T-helper 2 cell treated with Interferon-gamma antibody and Interleukin-4, amounts not matched to agents 100 ng/mL and 5 ng/mL, for 36 hours (primary cell): ENCODE data around the gene SCN5A. TPM values are rescaled to one million over a fixed set of nuclear protein-coding genes. Genes with fewer than 3 reads are reported as not detected.

Experiments
- intact Hi-C: fragments of 100-400 bp; cut with micrococcal nuclease; formaldehyde crosslinking; loops from one replicate; pipeline ENCODE4 v1.15.1; 2023
- total RNA-seq: library from RNA; stranded (reverse); gene quantifications from 2 replicates; pipeline ENCODE4 v1.2.3, GENCODE V29; 2022

Gene SCN5A
- total RNA-seq, 1 donor from 2014 or later = 0.02 TPM

- intact Hi-C loops = no loop called here
Measured at GRCh38 chr3:38626171-38626570, 23.3 kb downstream of the SCN5A start.

DNA sequence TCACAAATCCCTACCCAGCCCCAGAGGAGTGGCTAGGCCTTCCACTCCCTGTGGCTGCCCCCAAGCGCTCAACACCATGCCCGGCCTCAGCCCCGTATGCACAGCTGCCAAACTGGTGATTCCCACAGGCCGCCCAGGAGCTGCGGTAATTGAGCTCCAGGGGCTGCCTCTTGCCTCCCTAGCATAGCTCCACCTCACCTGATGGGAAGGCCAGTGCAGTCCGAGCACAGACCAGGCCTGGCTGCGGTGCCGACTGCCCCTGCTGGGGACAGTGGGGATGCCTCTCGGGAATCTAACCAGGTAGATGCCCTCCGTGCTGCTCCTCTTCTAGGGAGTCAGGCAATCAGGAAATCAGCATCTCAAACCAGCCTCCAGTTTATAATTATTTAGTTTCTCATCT lies 25.9 kb downstream of the SCN5A start:
- intact Hi-C loops = no loop called here

DNA sequence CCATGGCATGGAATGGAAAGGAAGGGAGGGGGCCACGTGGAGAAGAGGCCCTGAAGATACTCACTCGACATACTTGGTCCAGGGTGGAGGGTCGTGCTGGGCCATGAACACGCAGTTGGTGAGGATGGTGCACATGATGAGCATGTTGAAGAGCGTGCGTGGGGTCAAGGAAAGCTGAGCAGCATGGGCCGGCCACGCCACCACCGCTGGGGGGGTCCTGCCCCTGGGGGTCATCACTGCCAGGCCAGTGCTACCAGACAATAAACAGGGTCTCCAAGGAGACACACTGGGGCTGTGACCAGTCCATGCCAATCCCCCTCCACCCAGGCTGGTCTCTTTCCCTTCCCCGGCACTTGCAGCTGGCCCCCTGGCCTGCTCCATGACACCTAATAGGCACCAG lies 27.2 kb downstream of the SCN5A start:
- intact Hi-C loops = no loop called here

GRCh38 chr3:38620236-38620635 lies 29.3 kb downstream of the SCN5A start:
- intact Hi-C loops = no loop called here

DNA sequence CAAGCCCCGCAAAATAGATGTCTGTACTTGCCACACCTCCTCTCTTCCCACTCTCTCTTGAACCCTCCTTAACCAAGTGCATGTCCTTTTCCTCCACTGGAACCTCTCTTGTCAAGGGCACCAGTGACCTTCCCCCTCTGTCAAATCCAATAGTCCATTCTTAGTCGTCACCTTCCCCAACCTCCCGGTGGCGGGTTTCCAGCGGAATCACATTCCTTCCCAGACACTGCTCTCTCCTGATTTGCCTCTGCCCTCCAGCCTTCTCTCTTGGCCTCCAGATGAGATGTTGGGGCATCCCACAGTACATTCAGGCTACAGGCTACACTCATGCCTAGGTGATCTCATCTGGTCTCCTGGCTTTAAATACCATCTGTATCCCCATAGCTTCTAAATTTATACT lies 31.1 kb downstream of the SCN5A start:
- intact Hi-C loops = no loop called here

- intact Hi-C loops = no loop called here
Measured at GRCh38 chr3:38617586-38617985, 31.9 kb downstream of the SCN5A start.

DNA sequence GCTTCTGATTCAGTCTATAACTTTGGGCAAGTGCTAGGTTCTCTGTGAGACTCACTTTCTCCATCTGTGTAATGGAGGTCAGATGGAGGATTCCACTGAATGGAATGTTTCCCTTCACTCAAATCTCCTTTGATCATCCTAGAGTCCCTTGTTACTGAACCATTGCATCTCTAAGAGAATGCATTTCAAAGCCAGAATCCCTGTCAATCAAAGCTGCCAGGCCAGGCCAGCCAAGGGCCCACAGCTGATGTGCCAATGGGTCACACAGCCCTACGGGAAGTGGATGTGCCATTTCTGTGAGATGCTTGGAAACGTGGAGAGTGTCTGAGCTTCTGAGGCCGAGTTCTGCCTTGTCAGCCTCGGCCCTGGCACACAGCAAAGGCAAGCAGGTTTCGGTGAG lies 32.4 kb downstream of the SCN5A start:
- intact Hi-C loops = no loop called here

GRCh38 chr3:38616658-38617057 lies 32.8 kb downstream of the SCN5A start:
- intact Hi-C loops = no loop called here

DNA sequence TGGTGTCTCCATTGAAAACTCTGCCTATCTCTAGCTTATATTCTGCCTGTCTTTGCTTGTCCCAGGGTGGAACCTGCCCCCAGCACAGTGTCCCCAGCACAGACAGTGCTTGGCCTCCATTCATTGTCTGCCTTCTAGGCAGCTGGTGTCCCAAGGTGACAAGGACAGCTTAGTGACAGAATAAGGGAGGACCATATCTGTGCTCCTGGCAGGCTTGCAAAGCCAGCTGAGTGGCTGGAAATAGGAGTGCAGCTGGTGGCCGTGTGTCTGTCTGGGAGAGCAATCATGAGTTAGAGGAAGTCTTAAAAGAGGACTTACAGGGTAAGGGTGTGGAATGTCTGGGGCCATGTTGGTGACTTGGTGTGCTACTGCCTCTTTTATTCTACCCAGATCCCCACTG lies 33.4 kb downstream of the SCN5A start:
- intact Hi-C loops = no loop called here

- intact Hi-C loops = no loop called here
Measured at GRCh38 chr3:38614651-38615352, 34.7 kb downstream of the SCN5A start.

DNA sequence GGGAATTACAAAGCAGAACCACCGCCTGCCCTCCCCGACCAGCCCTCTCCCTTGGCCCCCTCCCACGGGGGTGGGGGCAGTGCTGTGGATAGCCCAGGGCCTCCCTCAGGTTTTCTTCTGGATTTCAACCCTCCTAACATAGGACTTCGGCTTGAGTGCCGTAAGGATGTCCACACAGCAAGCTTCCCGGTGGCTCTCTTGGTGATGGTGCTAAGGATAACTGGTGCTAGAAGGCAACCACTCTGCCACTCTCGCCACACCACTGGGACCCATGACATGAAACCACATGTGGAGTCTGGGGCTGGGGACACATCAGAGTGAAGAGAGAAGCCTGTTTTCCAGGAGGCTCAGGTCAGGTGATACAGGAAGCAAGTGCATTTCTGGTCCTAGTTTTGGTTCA lies 35.4 kb downstream of the SCN5A start:
- intact Hi-C loops = no loop called here

DNA sequence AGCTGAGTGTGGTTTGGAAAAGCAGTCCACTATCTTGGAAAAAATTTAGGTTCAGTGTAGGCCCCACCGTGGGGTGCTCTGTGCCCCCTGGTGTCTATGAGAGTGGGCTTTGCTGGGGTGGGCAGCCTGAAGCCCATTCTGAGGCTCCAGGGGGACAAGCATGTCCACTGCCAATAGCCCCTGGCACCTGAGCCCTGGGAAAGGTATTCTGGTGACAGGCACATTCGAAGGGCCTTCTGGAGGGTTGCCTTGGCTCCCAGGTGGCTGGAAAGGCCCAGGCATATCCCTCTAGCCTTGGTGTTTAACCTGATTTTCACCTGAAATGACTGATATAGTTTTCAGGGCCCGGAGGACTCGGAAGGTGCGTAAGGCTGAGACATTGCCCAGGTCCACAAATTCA lies 36.1 kb downstream of the SCN5A start:
- intact Hi-C loops = no loop called here

DNA sequence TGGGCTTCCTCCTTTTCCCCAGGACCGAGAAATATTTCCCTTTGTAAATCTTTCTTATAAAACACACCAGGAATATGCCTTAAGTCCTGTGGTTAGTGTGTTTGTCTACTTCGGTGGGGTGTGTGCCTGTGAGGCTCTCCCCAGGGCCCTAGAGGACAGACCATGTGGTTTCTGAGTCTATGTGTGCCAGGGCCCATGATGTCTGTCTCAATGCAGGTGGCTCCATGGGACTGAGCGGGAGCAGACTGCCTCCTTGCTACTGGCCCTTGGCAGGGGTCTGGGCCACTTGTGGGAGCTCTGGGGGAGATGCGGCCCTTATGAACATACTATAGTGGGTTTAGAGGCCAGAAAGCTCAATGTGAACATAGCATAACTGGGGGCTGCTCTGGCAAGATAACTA lies 37.6 kb downstream of the SCN5A start:
- intact Hi-C loops = no loop called here

- intact Hi-C loops = no loop called here
Measured at GRCh38 chr3:38610934-38611333, 38.6 kb downstream of the SCN5A start.

- intact Hi-C loops = no loop called here
Measured at GRCh38 chr3:38610436-38610835, 39.1 kb downstream of the SCN5A start.

DNA sequence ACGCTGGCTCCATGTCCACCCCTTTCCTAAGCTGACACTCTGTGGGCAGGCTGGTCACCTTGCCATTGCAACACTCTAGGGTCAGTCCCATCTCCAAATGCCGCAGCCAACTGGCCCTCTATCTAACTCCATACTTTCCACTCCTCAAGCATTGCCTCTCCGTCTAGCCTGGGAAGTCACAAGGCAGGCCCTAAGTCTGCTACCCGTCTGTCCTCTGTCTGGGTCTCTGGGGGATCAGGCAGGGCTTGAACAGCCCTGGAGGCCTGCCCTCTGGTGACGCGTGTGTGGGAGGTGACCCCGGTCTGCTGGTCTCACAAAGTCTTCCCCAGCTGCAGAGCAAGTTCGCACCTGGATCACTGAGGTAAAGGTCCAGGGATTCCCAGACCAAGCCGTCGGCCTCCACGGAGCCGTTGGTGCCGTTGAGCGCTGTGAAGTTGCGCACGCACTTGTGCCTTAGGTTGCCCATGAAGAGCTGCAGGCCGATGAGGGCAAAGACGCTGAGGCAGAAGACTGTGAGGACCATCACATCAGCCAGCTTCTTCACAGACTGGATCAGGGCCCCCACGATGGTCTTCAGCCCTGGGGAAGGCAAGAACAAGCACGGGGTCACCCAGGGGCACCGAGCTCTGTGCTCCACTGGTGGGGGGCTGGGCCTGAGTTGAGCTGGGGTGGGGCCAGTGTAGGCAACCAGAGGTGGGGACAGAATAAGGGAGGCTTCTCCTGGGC lies 39.9 kb downstream of the SCN5A start:
- intact Hi-C loops = no loop called here

DNA sequence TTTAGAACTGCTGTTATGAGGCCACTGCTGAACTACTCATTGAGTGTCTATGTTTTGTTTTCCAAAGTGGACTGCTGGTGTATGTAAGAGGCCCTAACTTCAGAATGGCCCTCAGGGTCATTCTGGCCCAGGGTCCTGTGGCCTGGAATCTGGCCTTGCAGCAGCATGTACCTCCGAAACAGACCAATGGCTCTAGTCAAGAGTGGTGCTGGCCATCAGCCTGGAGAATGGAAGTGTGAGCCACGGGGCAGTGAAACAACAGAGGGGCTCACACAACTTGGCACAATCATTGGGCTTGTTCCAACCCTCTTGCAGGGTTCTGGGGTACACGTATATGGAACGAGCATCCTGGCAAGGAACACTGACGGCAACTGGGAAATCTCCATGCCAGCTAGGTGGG lies 40.5 kb downstream of the SCN5A start:
- intact Hi-C loops = no loop called here

- intact Hi-C loops = no loop called here
Measured at GRCh38 chr3:38608086-38608775, 41.3 kb downstream of the SCN5A start.

DNA sequence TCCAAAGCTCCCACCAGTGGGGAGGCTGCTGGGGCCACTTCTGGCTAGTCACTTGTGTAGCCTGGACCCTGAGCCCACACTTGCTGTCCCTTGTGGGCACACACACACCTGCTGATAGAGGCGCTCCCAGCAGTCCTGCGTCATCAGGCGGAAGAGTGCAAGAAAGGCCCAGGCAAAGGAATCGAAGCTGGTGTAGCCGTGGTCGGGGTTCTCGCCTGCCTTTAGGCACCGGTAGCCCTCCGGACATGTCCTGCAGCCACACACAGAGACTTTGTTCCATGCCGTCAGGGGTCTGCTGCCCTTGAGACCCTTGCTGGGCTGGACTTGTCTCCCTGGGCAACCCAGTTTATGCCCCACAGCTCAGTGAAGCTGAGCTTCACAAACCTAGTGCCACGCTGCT lies 42.9 kb downstream of the SCN5A start:
- intact Hi-C loops = no loop called here

GRCh38 chr3:38605981-38606380 lies 43.5 kb downstream of the SCN5A start:
- intact Hi-C loops = no loop called here

DNA sequence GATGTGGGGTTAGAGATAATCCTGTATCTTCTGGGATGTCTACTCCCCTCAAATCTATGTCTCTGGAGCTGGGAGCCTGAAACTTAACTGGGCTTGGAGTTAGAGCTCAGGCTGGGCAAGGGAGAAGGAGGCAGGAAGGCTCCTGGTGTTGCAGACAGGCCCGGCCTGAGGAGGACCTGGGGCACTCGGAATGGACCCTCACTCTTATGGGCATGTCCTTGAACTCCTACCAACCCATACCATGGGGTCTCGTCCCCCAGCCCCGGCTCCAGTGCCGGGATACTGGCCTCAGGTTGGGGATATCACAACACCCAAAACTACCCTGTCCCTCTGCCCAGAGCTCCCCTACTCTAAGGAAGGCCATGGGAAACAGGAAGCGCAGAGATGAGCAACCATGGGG lies 45.2 kb downstream of the SCN5A start:
- intact Hi-C loops = no loop called here

DNA sequence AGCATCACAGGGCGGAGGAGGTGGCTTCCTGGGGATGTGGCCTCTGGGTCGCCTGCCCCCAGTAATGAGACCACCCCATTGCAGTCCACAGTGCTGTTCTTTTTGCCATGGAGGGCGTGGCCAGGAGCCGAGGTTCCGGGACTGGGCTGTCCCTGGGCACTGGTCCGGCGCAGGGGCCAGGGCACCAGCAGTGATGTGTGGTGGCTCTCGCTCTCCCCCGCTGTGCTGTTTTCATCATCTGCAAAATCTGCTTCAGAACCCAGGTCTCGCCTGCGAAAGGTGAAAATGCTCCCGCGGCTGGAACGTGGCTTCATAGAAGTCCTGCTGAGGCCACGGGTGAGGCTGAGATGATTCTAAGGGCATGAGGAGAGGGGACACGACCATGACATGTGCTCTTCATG lies 45.8 kb downstream of the SCN5A start:
- intact Hi-C loops = no loop called here
